HUDEP-2 (cell line): ENCODE measurements around the gene ZNF419.
"Not testable (repeated sequence)": the region's sequence is repeated elsewhere in the genome, so short reads cannot be mapped to it uniquely, and the experiment has no call there.

Source experiments
- DNase-seq, 76 experiments: peaks; one replicate each; lab custom pipeline; 2025; ENCODE audit not compliant: unreplicated experiment in 76 of 76; lab: John Stamatoyannopoulos, UW

Gene ZNF419

DNA sequence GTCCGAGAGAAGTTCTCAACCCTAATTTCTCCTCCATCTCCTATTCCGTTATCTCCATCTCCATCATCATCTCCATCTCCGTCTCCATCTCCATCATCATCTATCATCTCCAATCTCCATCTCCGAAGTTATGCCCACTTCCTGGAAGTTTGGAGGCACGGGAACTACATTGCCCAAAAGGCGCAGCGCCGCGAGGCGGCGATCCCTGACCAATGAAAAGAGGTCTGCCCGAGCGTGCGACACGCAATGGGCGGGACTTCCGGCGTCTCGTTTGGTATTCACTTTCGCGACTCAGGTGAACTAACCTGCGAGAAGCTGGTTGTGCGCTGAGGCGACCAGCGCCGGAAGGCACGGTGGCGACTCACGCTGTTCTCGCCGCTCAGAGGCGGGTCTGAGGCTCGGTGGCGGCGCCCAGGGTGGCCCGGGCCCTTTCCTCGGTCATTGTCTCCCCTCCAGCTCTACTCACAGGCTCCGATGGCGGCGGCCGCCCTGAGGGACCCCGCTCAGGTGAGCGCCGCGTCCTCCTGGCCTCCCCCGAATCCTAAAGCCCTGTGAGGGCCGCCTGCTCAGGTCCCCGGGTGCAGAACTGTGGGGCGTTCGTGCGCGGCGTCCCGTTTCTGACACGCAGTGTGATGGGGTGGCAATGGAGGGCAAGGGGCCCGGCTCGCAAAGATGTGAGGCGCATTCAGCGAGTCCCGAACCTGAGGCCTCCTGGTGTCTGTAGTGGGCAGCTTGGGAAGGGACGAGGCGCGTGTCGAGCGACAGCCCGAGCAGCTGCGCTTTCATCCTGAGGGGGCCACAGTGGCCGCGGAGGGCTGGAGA is at the start of gene ZNF419:
Gene ZNF419 (plus strand): TSS at position 274 of the 822 bp plus-strand sequence. CDS start 201 bp downstream, at position 475.
- peak in 74 of 76 experiments; percentile 26 to 93 (median 80) for DNase-seq

DNA sequence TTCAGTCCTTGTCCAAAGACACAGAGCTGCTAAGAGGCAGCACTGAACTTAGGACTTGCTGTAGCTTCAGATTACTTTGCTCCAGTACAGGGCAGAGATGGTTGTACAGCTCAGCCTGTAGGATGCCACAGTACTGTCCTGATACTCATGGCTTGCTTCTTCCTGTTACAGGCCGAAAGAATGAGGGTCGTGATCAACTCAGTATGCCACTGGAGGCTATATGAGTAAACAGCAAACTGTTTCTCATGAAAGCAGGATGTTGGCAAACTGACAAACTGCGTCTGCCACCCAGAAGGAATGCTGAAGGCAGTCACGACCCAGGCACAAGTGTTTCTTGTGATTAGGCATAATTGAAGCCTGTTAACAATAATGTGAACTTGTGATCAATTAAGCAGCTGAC is 49.6 kb upstream of the ZNF419 start:
- no peak for DNase-seq

DNA sequence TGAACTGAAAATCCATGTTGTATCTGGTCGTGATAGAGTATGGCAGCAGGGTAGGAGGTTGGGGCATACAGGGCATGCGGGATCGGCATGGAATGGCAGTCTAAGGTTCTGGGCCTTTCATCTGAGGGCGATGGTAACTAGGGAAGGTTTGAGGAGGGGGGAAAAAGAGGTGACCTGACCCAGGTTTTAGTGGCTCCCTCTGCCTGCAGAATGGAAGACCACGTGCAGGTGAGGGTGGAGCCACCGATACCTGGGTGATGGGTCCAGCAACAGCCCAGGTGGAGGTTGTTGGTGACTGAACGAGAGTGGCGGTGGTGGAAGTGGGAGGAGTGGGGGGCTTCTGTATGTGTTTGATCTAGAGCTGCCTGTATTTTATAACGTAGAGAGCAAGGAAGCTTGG is 48.6 kb upstream of the ZNF419 start:
- no peak for DNase-seq

DNA sequence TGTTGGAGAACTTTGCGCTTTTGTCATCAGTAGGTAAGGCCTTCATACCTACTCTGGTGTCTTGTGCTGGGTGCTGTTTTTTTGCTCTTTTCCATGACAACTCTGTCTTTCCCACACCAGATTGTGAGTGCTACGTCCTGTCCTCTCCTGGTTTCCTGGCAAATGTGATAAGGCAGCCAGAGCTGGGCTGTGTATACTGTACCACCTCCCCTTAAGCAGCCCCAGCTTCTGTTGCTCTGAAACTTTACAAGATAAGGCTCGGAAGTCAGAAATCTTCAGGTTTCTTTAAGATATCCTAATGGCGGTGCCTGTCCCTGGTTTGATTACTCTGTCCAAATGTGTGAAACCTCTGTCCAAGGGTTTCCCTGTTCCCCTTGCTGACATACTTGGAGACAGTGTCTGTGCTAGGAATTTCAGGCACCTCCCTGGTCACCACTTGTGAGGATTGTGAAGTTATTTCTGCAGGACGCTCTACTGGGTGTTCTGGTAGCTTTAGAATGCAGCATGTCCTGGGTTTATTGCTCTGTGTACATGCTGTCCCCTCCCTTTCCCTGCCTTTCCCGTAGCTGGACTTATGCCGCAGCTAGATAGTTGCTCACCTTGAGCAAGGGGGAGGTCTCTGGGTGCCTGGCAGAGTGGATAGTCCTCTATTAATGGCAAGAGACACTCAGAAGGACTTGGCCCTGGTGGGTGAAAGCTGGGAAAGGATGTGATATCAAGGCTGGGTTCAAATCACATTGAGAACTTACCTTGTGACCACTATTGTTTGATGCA is 45.4 kb upstream of the ZNF419 start:
- no peak for DNase-seq

DNA sequence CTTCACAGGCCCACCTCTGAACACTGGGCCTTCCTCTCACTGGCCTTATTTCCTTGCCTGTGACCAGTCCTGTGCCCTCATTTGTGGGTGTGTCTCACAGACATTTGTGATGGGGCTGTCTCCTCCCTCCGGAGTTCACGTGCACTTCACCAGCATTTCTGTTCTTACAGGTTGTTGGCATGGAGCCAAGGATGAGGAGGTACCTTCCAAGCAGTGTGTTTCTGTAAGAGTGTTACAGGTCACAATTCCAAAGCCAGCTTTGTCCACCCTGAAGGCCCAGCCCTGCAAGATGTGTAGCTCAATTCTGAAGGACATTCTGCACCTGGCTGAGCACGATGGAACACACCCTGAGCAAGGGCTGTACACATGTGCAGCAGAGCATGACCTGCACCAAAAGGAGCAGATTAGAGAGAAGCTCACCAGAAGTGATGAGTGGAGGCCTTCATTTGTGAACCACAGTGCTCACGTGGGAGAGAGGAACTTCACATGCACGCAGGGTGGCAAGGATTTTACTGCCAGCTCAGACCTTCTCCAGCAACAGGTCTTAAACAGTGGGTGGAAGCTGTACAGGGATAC is 44.3 kb upstream of the ZNF419 start:
- DNase-seq, result no peak

DNA sequence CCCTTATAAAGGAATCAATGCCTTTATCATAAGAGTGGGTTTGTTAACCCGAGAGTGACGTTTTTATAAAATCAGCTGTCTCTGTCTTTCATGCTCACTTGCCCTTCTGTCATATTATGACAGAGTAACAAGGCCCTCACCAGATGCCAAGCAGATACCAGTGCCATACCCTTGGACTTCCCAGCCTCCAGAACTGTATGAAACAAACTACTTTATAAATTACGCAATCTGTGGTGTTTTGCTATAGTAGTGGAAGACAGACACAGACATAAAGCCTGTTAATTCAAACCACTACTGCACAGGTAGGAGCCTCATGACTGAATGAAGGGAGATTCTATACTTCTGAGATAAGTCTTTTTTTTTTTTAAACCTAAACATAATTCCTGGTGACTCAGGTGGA is 35.2 kb upstream of the ZNF419 start:
- DNase-seq, result no peak

DNA sequence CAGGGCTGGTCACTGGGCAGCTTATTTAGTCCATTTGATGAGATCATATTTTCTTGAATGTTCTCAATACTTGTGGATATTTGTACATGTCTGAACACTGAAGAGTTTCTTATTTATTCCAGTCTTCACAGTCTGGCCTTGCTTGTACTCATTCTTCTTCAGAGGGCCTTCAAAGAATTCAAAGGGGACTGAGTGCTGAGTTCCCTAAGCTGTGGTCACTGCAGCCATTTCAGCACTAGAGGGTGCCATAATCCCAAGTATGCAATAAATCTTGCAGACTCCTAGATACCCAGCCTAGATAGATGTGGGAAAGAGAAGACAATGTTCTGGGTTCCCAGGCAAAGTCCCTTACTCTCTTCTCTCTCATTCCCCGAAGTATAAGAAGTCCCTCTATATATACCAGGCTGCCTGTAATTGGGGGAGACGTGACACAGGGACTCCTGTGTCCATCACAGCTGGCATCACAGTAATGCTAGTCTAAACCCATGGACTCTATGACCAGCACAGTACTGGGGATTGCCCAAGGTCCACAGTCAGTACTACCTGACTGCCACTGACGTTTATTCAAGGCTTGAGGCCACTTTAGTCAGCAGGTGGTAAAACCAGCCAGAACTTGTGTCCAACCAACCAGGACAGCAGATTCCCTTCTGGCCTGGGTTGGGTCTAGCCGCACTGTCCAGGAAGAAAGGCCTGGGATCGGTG is 21.7 kb upstream of the ZNF419 start:
- DNase-seq, result peak in 34 of 76 experiments; percentile 2 to 61 (median 29)

DNA sequence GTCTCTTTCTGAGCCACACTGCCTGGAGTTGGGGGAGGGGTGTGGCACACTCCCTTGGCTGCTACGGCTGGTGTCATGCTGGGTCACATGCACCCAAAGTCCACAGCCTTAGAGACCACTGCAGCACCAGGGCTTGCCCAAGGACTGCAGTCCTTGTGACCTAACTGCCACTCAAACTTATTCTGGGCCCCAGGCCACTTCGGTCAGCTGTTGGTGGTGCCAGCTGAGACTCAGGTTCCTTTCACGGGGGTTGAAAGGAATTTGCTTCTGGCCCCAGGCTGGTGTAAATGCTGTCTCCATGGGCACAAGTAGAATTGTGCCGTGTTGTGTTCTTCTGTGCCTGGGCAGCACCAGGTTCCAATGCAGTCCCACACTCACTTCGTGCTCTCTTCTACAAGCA is 21.1 kb upstream of the ZNF419 start:
- no peak for DNase-seq

DNA sequence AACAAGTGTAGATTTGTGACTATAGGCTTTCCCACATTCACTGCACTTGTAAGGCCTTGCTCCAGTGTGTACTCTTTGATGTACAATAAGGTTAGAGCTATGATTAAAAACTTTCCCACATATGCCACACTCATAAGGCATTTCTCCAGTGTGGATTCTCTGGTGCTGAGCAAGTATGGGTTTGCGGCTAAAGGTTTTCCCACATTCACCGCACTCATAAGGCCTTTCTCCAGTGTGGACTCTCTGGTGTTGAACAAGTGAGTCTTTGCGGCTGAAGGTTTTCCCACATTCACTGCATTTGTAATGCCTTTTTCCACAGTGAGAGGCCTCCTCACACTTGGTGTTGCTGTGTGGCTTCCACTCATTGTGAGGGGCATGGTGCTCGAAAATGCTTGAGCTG is 13.9 kb upstream of the ZNF419 start:
- DNase-seq, result no peak

DNA sequence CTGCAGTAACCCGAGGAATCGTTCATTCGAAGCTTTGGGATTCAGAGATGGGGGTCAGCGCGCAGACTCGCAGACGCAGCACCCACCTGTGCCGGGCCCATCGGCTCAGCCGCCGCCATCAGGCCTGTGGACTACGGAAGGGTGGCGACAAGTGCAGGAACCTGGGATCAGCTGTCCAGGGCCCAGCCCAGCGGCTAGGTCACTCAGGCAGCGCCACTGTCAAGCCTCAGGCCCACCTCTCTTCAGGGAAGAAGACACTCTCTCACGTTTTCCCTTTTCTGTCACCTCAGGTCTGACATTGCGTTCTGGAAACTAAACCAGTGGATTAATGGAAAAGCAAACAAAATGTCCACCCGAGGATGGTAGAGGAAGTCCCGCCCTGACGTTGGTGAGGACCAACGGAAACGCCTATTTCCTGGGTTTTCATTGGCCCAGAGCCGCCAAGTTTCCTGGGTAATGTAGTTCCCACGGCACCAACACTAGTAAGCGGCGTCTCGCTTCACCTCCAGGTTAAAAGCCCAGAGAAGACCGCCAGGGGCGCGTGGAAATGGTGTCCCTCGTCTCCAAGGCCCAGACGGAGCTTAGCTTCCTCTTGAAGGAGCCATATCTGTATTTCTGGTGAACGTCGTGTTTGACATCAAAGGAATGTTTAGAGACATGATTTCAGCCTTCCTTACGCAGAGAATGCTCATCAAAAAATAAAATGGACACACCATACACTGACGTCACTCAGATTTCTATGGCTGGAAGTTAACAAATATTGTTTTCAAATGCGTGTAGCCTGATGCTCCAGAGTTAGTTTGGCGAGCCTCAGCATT is 10.2 kb upstream of the ZNF419 start, which contains the start of gene ZNF772:
Gene ZNF772 (minus strand): TSS at position 376 of the 818 bp plus-strand sequence. CDS start 257 bp downstream, at position 119.
- peak in 73 of 76 experiments; percentile 26 to 94 (median 83) for DNase-seq

DNA sequence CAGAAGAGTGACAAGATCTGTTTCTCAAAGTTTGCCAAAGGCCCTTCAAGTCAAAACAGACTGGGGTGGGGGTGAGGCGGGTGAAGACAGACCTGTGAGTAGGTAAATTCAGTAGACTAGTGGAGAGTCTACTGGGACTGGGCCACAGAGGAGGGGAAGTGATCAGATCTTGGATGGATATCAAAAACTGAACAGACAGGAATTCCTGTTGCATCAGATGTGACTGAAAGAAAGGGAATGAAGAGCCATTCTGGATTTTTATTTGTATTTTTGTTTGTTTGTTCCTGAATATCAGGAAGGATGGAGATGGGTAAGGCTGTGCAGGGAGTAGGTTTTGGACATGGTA is 722 bp downstream of the ZNF419 start:
- not testable (repeated sequence) for DNase-seq

DNA sequence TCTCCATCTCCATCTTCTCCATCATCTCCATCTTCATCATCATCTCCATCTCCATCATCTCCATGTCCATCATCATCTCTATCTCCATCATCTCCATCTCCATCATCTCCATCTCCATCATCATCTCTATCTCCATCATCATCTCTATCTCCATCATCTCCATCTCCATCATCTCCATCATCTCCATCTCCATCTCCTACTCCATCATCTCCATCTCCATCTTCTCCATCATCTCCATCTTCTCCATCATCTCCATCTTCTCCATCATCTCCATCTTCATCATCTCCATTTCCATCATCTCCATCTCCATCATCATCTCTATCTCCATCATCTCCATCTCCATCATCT is 11.8 kb downstream of the ZNF419 start:
- not testable (repeated sequence) for DNase-seq

DNA sequence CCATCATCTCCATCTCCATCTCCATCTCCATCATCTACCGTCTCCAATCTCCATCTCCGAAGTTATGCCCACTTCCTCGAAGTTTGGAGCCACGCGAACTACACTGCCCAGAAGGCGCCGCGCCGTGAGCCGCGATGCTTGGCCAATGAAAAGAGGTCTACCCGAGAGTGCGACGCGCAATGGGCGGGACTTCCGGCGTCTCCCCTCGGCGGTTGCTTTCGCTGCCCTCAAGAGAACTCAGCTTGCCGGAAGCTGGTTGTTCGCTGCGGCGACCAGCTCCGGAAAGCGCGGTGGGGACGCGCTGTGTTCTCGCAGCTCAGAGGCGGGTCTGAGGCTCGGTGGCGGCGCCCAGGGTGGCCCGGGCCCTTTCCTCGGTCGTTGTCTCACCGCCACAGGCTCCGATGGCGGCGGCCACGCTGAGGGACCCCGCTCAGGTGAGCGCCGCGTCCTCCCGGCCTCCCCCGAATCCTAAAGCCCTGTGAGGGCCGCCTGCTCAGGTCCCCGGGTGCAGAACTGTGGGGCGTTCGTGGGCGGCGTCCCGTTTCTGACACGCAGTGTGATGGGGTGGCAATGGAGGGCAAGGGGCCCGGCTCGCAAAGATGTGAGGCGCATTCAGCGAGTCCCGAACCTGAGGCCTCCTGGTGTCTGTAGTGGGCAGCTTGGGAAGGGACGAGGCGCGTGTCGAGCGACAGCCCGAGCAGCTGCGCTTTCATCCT is 12.3 kb downstream of the ZNF419 start, which contains the start of gene ZNF773:
Gene ZNF773 (plus strand): TSS at position 259 of the 716 bp plus-strand sequence. CDS start 143 bp downstream, at position 402.
- DNase-seq, result peak in 75 of 76 experiments; percentile 41 to 97 (median 92)

DNA sequence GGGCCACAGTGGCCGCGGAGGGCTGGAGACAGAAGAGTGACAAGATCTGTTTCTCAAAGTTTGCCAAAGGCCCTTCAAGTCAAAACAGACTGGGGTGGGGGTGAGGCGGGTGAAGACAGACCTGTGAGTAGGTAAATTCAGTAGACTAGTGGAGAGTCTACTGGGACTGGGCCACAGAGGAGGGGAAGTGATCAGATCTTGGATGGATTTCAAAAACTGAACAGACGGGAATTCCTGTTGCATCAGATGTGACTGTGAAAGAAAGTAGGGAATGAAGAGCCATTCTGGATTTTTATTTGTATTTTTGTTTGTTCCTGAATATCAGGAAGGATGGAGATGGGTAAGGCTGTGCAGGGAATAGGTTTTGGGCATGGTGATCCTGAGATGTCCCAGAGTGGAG is 12.8 kb downstream of the ZNF419 start:
- DNase-seq, result not testable (repeated sequence)

DNA sequence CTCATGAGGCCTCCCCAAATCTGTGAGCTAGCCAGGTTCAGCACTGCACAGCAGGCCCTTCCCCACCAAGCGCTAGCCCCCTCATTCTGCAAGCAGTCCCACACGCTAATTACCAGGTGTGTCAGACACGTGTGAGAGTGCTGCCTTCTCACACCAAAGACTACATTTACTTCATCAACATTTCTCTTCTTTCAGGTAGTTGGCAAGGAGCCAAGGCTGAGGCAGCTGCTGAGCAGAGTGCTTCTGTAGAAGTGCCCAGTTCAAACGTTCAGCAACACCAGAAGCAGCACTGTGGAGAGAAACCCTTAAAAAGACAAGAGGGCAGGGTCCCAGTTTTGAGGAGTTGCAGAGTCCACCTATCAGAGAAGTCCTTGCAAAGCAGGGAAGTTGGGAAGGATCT is 18.6 kb downstream of the ZNF419 start:
- no peak for DNase-seq

DNA sequence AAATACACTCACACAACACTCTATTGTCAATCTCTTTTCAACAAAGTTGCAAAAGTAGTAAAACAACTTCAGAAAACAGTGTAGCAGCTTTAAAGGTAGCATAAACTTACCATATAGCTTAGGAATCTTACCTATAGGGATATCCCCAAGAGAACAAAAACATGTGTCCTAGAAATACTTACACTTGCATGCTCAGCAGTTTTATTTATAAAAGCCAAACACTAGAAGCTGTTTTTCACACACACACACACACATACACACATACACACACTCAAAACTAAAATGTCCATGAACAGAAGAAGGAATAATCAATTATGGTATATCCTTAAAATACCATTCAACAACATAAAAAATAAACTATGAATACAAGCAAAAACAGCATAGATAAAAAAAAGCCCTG is 23.9 kb downstream of the ZNF419 start:
- no peak for DNase-seq

DNA sequence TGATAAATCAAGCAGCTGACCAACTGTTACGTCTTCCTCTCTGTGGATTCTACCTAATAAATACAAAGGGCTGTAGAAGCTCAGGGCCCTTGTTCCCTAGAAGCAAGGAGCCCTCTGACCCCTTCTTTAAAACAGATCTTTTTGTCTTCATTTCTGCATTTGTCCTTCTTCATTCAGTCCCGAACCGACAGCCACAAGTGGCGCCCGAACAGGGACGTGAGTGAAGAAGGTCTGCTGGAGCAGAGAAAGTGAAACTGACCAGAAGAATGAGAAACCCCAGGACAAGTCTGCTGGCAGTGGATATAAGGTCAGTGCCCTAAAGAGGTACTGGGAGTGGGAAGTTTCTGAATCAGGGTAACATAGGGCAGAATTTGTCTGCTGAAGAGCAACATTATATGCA is 25.3 kb downstream of the ZNF419 start:
- DNase-seq, result peak in 2 of 76 experiments; percentile 9 to 14

DNA sequence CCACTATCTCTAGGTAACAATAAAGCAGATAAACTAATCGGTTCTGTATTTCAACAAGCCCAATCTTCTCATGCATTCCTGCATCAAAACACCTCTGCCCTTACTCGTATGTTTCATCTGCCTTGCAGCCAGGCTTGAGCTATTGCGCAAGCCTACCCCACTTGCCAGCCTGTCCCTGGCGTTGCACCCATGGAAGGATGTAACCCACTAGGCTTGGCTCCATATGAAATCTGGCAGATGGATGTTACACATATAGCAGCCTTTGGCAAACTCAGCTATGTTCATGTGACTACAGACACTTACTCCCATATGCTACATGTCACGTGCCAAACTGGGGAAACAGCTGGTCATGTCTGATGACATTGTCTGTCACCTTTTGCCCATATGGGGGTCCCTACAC is 27.7 kb downstream of the ZNF419 start:
- no peak for DNase-seq

DNA sequence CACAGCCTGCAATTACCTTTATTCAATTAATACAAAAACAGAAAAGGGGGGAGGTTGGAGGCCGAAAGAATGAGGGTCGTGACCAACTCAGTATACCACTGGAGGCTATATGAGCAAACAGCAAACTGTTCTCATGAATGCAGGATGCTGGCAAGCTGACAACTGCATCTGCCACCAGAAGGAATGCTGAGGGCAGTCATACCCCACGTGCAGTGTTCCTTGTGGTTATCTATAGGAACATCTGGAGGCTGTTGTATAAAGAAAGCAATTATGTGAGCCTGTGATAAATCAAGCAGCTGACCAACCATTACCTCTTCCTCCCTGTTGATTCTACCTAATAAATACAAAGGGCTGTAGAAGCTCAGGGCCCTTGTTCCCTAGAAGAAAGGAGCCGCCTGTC is 30.5 kb downstream of the ZNF419 start:
- DNase-seq, result peak in 9 of 76 experiments; percentile 11 to 77 (median 47)
